K562 (cell line): ENCODE results near the gene SBDS. TPM values are rescaled to one million over a fixed set of nuclear protein-coding genes. Genes with fewer than 3 reads are reported as not detected.
"Not testable (repeated sequence)": the region's sequence is repeated elsewhere in the genome, so short reads cannot be mapped to it uniquely, and the experiment has no call there.

ENCODE experiments used
- CREB1 ChIP-seq, 2 experiments: sonication (generic) in 1 of 2; formaldehyde crosslinking in 1 of 2; IDR thresholded peaks; 2 replicates each; pipeline versions ENCODE4 v1.6.1 to v1.8.0; 2012 to 2022; ENCODE audit warnings: inconsistent platforms in 1 of 2, mild to moderate bottlenecking in 1 of 2, missing genetic modification reagents in 1 of 2, moderate library complexity in 1 of 2
- CXXC5 ChIP-seq: fragments of 250-450 bp; sonication (Bioruptor Pico); IDR thresholded peaks from 2 replicates; pipeline ENCODE4 v1.8.0; 2022; ENCODE audit warnings: inconsistent platforms, mild to moderate bottlenecking, moderate library complexity
- DMBX1 ChIP-seq: fragments of 250-450 bp; sonication (Bioruptor Pico); IDR thresholded peaks from 2 replicates; pipeline ENCODE4 v1.8.0; 2022; ENCODE audit warnings: inconsistent platforms, mild to moderate bottlenecking, moderate library complexity, borderline replicate concordance
- FIP1L1 ChIP-seq: fragments of 200-400 bp; formaldehyde crosslinking; IDR thresholded peaks from 2 replicates; pipeline ENCODE4 v1.6.1; 2018; ENCODE audit warnings: mild to moderate bottlenecking, low read depth, low read length; ENCODE audit not compliant: poor library complexity, severe bottlenecking
- L3MBTL2 ChIP-seq: fragments of 450-650 bp; IDR thresholded peaks from 2 replicates; pipeline ENCODE4 v1.6.1; 2016; ENCODE audit warnings: mild to moderate bottlenecking, moderate library complexity
- MBD2 ChIP-seq: sonication (generic); IDR thresholded peaks from 2 replicates; pipeline ENCODE4 v1.6.1; 2016; ENCODE audit warnings: low read depth, borderline replicate concordance
- MTA1 ChIP-seq: fragments of 450-650 bp; IDR thresholded peaks from 2 replicates; pipeline ENCODE4 v1.6.1; 2017; ENCODE audit warnings: borderline replicate concordance
- MYC ChIP-seq, 2 experiments: fragments of 250-450 bp in 1 of 2; sonication (Bioruptor Pico) in 1 of 2; IDR thresholded peaks; 2 replicates each; pipeline versions ENCODE4 v1.5.1 to v1.6.1; 2012 to 2021; ENCODE audit warnings: low read depth in 2 of 2, borderline replicate concordance in 1 of 2, improper control_type of control experiment in 1 of 2, low read length in 1 of 2, mild to moderate bottlenecking in 1 of 2, moderate library complexity in 1 of 2
- NR2C2 ChIP-seq, 2 experiments: fragments of 200-800 bp in 1 of 2; sonication (Bioruptor generic) in 1 of 2; sonication (generic) in 1 of 2; formaldehyde crosslinking in 1 of 2; IDR thresholded peaks; 2 replicates each; pipeline versions ENCODE4 v1.6.1 to v1.8.0; 2016 to 2022; ENCODE audit warnings: mild to moderate bottlenecking in 1 of 2, missing compliant biosample characterization in 1 of 2, missing genetic modification characterization in 1 of 2, missing genetic modification reagents in 1 of 2
- RBFOX2 ChIP-seq: fragments of 200-400 bp; formaldehyde crosslinking; IDR thresholded peaks from 2 replicates; pipeline ENCODE4 v1.6.1; 2017; ENCODE audit warnings: low read depth, mild to moderate bottlenecking, low read length, moderate library complexity
- SIN3A ChIP-seq, 2 experiments: fragments of 150-350 bp in 1 of 2; IDR thresholded peaks; 2 replicates each; pipeline ENCODE4 v1.6.1; 2011 to 2016; ENCODE audit warnings: borderline replicate concordance in 2 of 2, low read depth in 2 of 2, low read length in 2 of 2, mild to moderate bottlenecking in 2 of 2, moderate library complexity in 2 of 2; ENCODE audit not compliant: control insufficient read depth in 1 of 2
- SRF ChIP-seq, 2 experiments: fragments of 250-450, 450-650 bp in 1 of 2; sonication (Bioruptor Pico) in 1 of 2; sonication (generic) in 1 of 2; formaldehyde crosslinking; IDR thresholded peaks; 2 replicates each; pipeline versions ENCODE4 v1.5.0 to v1.5.1; 2020 to 2022; ENCODE audit warnings: mild to moderate bottlenecking in 1 of 2, missing genetic modification reagents in 1 of 2
- TRIM24 ChIP-seq, 2 experiments: fragments of 450-650 bp; IDR thresholded peaks; 2 replicates each; pipeline ENCODE4 v1.6.1; 2016
- ZFX ChIP-seq: sonication (generic); formaldehyde crosslinking; IDR thresholded peaks from 2 replicates; pipeline ENCODE4 v1.8.0; 2022; ENCODE audit warnings: mild to moderate bottlenecking, missing genetic modification reagents, moderate library complexity
- polyA plus RNA-seq, 8 experiments: library from polyadenylated mRNA; depleted of rRNA in 4 of 8; stranded (reverse) in 5 of 8; unstranded in 3 of 8; fragments of >200 nt; fragmentation: Nextera tagmentation in 2 of 8; fragmentation: Illumina TruSeq in 1 of 8; extraction: Ambion mirVana in 2 of 8; extraction: Trizol in 1 of 8; gene quantifications; 2 replicates each; pipeline versions ENCODE4 v1.2.1 to v1.2.3, GENCODE V29; 2011 to 2014; ENCODE audit warnings: inconsistent platforms in 1 of 8, missing spikeins in 1 of 8
- total RNA-seq, 7 experiments: library from RNA; depleted of rRNA in 6 of 7; stranded (reverse); fragments of >200 nt in 6 of 7; fragmentation: Illumina TruSeq in 2 of 7; extraction: Trizol in 2 of 7; gene quantifications; 2 replicates each; pipeline versions ENCODE4 v1.2.1 to v1.2.3, GENCODE V29; 2011 to 2021; ENCODE audit warnings: low replicate concordance in 1 of 7
- TF ChIP-seq, protein P1 (sequence below): sonication (generic); formaldehyde crosslinking; IDR thresholded peaks from 2 replicates; pipeline ENCODE4 v1.9.0; 2022; ENCODE audit warnings: mild to moderate bottlenecking, missing genetic modification reagents
- TF ChIP-seq, protein P2 (sequence below): fragments of 450-650 bp; IDR thresholded peaks from 2 replicates; pipeline ENCODE4 v1.6.1; 2018; ENCODE audit not compliant: partially characterized antibody
- TF ChIP-seq, protein P3 (sequence below), 3 experiments: fragments of 200-800 bp in 1 of 3; fragments of 250-450 bp in 1 of 3; fragments of 450-650 bp in 1 of 3; sonication (Bioruptor Pico) in 1 of 3; sonication (Bioruptor generic) in 1 of 3; formaldehyde crosslinking in 1 of 3; IDR thresholded peaks; 2 replicates each; pipeline versions ENCODE4 v1.6.1 to v1.8.0; 2016 to 2022; ENCODE audit warnings: mild to moderate bottlenecking in 2 of 3, missing genetic modification characterization in 2 of 3, missing compliant biosample characterization in 1 of 3, moderate library complexity in 1 of 3

SBDS gene
- total and polyA plus RNA-seq, 9 of the 15 experiments (the other 6 are each of a cell fraction or from before 2014, with no cell fraction given): 105 to 174 (median 117) TPM

DNA sequence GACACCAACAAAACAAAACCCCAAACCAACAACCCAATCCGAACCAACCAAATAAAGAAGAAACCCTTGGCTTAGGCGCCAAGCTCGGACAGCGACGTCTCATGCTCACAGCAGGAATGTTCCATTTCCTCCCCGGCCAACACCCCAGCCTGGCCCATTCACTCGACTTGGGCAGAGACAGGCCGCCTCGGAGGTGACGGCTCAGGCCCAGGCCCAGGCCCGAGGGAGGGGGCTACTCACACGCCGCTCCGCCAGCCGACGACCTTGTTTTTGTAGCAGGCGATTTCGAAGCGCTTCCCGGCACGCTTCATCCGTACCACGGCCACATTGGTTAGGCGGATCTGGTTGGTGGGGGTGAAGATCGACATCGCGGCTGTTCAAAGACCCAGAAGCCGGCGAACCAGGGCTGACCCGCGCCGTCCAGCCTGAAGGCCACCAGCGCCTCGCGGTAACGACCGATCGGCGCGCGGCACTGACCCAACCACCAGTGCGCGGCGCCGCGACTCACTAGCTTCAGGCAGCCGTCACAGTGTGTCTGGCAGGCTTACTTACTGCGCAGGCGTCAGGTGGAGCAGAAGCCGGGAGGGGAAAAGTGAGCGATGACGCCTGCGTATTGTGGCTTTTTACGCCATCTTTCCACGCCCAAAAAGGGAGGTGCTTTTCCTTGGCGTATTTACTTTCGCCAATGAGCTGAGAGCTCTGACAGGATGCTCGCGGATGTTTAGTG, at the start of gene SBDS (continued):
- TF ChIP-seq MBD2 (peak; percentile 68; the same call in 1 of the 2 replicates), MYC (IDR thresholded peaks at IDR 0.05; ENCODE audit: low read depth, low read length) (peak; percentile 89), MYC (CRISPR knock-in tag; IDR thresholded peaks at IDR 0.05; ENCODE audit: borderline replicate concordance, low read depth) (peak; percentile 93), DMBX1 (CRISPR knock-in tag) (peak; percentile 38; the same call in 1 of the 2 replicates), CREB1 (IDR thresholded peaks at IDR 0.05) (peak; percentile 91), CREB1 (CRISPR knock-in tag; IDR thresholded peaks at IDR 0.05) (peak; percentile 94), RBFOX2 (peak; percentile 95), CXXC5 (CRISPR knock-in tag) (peak; percentile 86), MTA1 (peak; percentile 95), SIN3A (IDR thresholded peaks at IDR 0.05; ENCODE audit: borderline replicate concordance in 2 of 2, control insufficient read depth in 1 of 2, low read depth in 2 of 2, low read length in 2 of 2) (0 out of 4 replicates have a peak, but pooled peaks have one; percentile 6 to 60), FIP1L1 (peak; percentile 65), ZFX (peak; percentile 98), SRF (CRISPR knock-in tag; IDR thresholded peaks at IDR 0.05) (peak in 1 of 2 experiments; percentile 97; a peak in 2 of 4 replicates), NR2C2 (tag; IDR thresholded peaks at IDR 0.05) (peak; percentile 43; the same call in 1 of the 2 replicates), TRIM24 (IDR thresholded peaks at IDR 0.05) (peak in 1 of 2 experiments; percentile 71; a peak in 2 of 4 replicates), L3MBTL2 (peak; percentile 89)
- TF ChIP-seq, protein P1, sequence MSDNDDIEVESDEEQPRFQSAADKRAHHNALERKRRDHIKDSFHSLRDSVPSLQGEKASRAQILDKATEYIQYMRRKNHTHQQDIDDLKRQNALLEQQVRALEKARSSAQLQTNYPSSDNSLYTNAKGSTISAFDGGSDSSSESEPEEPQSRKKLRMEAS (CRISPR knock-in tag): peak; percentile 85
- not testable (repeated sequence) for TF ChIP-seq NR2C2 (CRISPR knock-in tag; IDR thresholded peaks at IDR 0.05)
- TF ChIP-seq, protein P2, sequence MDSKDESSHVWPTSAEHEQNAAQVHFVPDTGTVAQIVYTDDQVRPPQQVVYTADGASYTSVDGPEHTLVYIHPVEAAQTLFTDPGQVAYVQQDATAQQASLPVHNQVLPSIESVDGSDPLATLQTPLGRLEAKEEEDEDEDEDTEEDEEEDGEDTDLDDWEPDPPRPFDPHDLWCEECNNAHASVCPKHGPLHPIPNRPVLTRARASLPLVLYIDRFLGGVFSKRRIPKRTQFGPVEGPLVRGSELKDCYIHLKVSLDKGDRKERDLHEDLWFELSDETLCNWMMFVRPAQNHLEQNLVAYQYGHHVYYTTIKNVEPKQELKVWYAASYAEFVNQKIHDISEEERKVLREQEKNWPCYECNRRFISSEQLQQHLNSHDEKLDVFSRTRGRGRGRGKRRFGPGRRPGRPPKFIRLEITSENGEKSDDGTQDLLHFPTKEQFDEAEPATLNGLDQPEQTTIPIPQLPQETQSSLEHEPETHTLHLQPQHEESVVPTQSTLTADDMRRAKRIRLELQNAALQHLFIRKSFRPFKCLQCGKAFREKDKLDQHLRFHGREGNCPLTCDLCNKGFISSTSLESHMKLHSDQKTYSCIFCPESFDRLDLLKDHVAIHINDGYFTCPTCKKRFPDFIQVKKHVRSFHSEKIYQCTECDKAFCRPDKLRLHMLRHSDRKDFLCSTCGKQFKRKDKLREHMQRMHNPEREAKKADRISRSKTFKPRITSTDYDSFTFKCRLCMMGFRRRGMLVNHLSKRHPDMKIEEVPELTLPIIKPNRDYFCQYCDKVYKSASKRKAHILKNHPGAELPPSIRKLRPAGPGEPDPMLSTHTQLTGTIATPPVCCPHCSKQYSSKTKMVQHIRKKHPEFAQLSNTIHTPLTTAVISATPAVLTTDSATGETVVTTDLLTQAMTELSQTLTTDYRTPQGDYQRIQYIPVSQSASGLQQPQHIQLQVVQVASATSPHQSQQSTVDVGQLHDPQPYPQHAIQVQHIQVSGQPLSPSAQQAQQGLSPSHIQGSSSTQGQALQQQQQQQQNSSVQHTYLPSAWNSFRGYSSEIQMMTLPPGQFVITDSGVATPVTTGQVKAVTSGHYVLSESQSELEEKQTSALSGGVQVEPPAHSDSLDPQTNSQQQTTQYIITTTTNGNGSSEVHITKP: peak; percentile 88
- TF ChIP-seq, protein P3, sequence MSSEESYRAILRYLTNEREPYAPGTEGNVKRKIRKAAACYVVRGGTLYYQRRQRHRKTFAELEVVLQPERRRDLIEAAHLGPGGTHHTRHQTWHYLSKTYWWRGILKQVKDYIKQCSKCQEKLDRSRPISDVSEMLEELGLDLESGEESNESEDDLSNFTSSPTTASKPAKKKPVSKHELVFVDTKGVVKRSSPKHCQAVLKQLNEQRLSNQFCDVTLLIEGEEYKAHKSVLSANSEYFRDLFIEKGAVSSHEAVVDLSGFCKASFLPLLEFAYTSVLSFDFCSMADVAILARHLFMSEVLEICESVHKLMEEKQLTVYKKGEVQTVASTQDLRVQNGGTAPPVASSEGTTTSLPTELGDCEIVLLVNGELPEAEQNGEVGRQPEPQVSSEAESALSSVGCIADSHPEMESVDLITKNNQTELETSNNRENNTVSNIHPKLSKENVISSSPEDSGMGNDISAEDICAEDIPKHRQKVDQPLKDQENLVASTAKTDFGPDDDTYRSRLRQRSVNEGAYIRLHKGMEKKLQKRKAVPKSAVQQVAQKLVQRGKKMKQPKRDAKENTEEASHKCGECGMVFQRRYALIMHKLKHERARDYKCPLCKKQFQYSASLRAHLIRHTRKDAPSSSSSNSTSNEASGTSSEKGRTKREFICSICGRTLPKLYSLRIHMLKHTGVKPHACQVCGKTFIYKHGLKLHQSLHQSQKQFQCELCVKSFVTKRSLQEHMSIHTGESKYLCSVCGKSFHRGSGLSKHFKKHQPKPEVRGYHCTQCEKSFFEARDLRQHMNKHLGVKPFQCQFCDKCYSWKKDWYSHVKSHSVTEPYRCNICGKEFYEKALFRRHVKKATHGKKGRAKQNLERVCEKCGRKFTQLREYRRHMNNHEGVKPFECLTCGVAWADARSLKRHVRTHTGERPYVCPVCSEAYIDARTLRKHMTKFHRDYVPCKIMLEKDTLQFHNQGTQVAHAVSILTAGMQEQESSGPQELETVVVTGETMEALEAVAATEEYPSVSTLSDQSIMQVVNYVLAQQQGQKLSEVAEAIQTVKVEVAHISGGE (CRISPR knock-in tag; IDR thresholded peaks at IDR 0.05): peak; percentile 65 to 97 (median 97); a peak in 4 of 6 replicates
